Lung (tissue), 12 donors: ENCODE results near the gene NR6A1. TPM values are rescaled to one million over a fixed set of nuclear protein-coding genes. Genes with fewer than 3 reads are reported as not detected.

Experiments used
- ATAC-seq: fragments of 200-7000 bp; cut with Tn5 transposase; one replicate; pipeline ENCODE4 v1.9.1; 2020; ENCODE audit warnings: moderate number of reproducible peaks; ENCODE audit not compliant: insufficient read depth, low FRiP score
- DNase-seq, 3 donors: peaks; one replicate each; pipeline ENCODE4 v3.0.0-alpha.2; 2013 to 2017
- H3K27ac ChIP-seq, 2 donors: one replicate each; pipeline ENCODE4 v1.5.1; 2013; ENCODE audit warnings: mild to moderate bottlenecking in 2 of 2, moderate library complexity in 2 of 2, control low read depth in 1 of 2, inconsistent platforms in 1 of 2, low read depth in 1 of 2, low read length in 1 of 2
- H3K27me3 ChIP-seq, 3 donors: one replicate each; pipeline ENCODE4 v1.5.1; 2013; ENCODE audit warnings: low read length in 2 of 3; ENCODE audit not compliant: control insufficient read depth in 3 of 3, insufficient read depth in 3 of 3
- H3K36me3 ChIP-seq, 4 donors: one replicate each; pipeline ENCODE4 v1.5.1; 2013; ENCODE audit warnings: low read length in 4 of 4, mild to moderate bottlenecking in 1 of 4, moderate library complexity in 1 of 4; ENCODE audit not compliant: control insufficient read depth in 4 of 4, insufficient read depth in 4 of 4
- H3K4me1 ChIP-seq, 5 donors: one replicate each; pipeline ENCODE4 v1.5.1; 2013; ENCODE audit warnings: low read length in 5 of 5, mild to moderate bottlenecking in 2 of 5, moderate library complexity in 1 of 5; ENCODE audit not compliant: control insufficient read depth in 5 of 5, insufficient read depth in 5 of 5
- H3K4me3 ChIP-seq: one replicate; pipeline ENCODE4 v1.5.1; 2013; ENCODE audit warnings: mild to moderate bottlenecking, control low read depth, moderate library complexity
- H3K9ac ChIP-seq, 2 donors: one replicate each; pipeline ENCODE4 v1.5.1; 2013; ENCODE audit warnings: low read length in 2 of 2, control low read depth in 1 of 2; ENCODE audit not compliant: insufficient read depth in 1 of 2
- H3K9me3 ChIP-seq, 4 donors: one replicate each; pipeline ENCODE4 v1.5.1; 2013; ENCODE audit warnings: low read length in 3 of 4, mild to moderate bottlenecking in 1 of 4, moderate library complexity in 1 of 4; ENCODE audit not compliant: control insufficient read depth in 4 of 4, insufficient read depth in 3 of 4
- CTCF ChIP-seq: IDR thresholded peaks from 2 replicates; pipeline ENCODE4 v1.5.1; 2012; ENCODE audit warnings: mild to moderate bottlenecking; ENCODE audit errors: control extremely low read depth, extremely low read depth
- WGBS, 2 donors: extraction: QIAGEN DNeasy Blood & Tissue Kit; methylation state at CpG; one replicate each; pipeline ENCODE4 v1.1.7; 2013; 5-methylcytosine and 5-hydroxymethylcytosine counted together
- polyA plus RNA-seq, 2 donors: library from polyadenylated mRNA; stranded (reverse); fragments of 200-250 nt; gene quantifications; one replicate each; pipeline ENCODE4 v1.2.1, GENCODE V29; 2013
- total RNA-seq, 2 donors: library from RNA; depleted of rRNA in 1 of 2; stranded (reverse); fragments of >200 nt in 1 of 2; gene quantifications; one replicate each; pipeline ENCODE4 v1.2.1, GENCODE V29; 2014 to 2021
- donor health status: control.
- donor health status: control.
- donor health status: Bipolar disorder and iron deficiency.
- donor health status: healthy.
- donor health status: DM: yes; HTN: yes; CAD: no.

The NR6A1 gene
- total and polyA plus RNA-seq, 4 donors = 0.94 to 4.0 (median 2.4) TPM

DNA sequence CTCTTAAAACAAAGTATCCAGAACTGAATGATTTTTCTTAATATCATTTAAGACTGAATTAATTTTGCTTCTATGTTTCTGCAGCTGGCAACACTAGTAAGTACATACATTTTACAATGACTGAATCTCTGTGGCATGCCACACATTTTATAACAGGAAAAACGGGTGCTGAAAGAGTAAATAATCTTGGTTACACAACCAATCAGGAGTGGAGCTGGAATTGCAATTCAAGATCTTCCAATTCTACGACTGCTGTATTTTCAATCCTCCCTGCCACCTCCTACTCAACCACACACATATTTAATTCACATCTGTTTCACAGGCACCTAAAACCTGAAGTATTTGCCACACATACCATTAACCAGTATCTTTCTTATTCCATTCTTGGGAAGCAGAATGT, 211.2 kb downstream of the NR6A1 start:
- Histone ChIP-seq H3K27me3 (no peaks in the 10 kb centered on the region), H3K27ac (no peak overlapping the region), H3K4me3 (no peak overlapping the region), H3K36me3 (no peaks in the 10 kb centered on the region), H3K4me1 (peaks cover 0 to 3% (median 0%) of the 10 kb centered on the region in 5 donors), H3K9me3 (no peaks in the 10 kb centered on the region), H3K9ac (no peak overlapping the region)
- WGBS, 2 donors = 56 to 69% methylated on average over 2 of the region's 2 CpGs
- peak; percentile 29 to 83 (median 66) for DNase-seq
- ATAC-seq = no peak
- no peak for TF ChIP-seq CTCF

- ATAC-seq = no peak
- H3K27me3 ChIP-seq = no peaks in the 10 kb centered on the region
- DNase-seq = no peak
- no peak overlapping the region for H3K27ac ChIP-seq
- TF ChIP-seq CTCF = no peak
- WGBS, 2 donors = 78 to 79% methylated on average over 4 of the region's 4 CpGs
- H3K9ac ChIP-seq = no peak overlapping the region
- H3K36me3 ChIP-seq = no peaks in the 10 kb centered on the region
- H3K9me3 ChIP-seq = no peaks in the 10 kb centered on the region
- no peak overlapping the region for H3K4me3 ChIP-seq
- peaks cover 0 to 3% (median 0%) of the 10 kb centered on the region in 5 donors for H3K4me1 ChIP-seq
These were observed 212.2 kb downstream of the NR6A1 start for GRCh38 chr9:124558777-124559470.

DNA sequence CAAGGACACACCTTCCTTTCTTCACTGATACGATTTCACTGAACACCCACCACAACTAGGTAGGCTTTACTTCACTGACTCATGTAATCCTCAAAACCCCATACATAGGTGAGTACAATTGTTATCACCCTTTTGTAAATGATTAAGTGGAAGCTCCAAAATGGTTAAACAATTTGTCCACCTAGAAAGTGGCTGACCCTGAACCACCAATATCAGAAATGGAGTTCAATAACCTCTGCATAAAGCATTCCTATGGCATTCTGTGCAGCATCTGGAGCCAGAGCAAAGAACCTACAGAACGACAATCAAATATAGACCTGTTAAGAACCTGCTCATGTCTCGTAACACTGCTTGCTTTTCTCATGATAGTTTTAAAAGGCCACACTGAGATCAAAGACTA, 213.2 kb downstream of the NR6A1 start:
- Histone ChIP-seq H3K9ac (no peak overlapping the region), H3K36me3 (no peaks in the 10 kb centered on the region), H3K27me3 (no peaks in the 10 kb centered on the region), H3K27ac (no peak overlapping the region), H3K9me3 (no peaks in the 10 kb centered on the region), H3K4me3 (no peak overlapping the region), H3K4me1 (peaks cover 0 to 3% (median 0%) of the 10 kb centered on the region in 5 donors)
- DNase-seq (no peak), ATAC-seq (no peak)
- TF ChIP-seq CTCF = no peak
- WGBS, 2 donors = 85 to 94% methylated on average over 3 of the region's 3 CpGs

- WGBS, 2 donors = 43 to 64% methylated on average over 3 of the region's 3 CpGs
- no peak for TF ChIP-seq CTCF
- Histone ChIP-seq H3K9me3 (no peaks in the 10 kb centered on the region), H3K4me1 (peaks cover 0 to 5% (median 0%) of the 10 kb centered on the region in 5 donors), H3K36me3 (no peaks in the 10 kb centered on the region), H3K9ac (no peak overlapping the region), H3K27me3 (no peaks in the 10 kb centered on the region), H3K4me3 (no peak overlapping the region), H3K27ac (no peak overlapping the region)
- DNase-seq (no peak), ATAC-seq (no peak)
These were observed 216.1 kb downstream of the NR6A1 start for GRCh38 chr9:124555043-124555442.
